Right lung (tissue), 5 donors: ENCODE data around the gene SGMS1. TPM values are rescaled to one million over a fixed set of nuclear protein-coding genes. Genes with fewer than 3 reads are reported as not detected.
"Not testable (repeated sequence)": the region's sequence is repeated elsewhere in the genome, so short reads cannot be mapped to it uniquely, and the experiment has no call there.

Experiments used
- DNase-seq, 2 donors: peaks; one replicate each; pipeline ENCODE4 v3.0.0-alpha.2; 2013
- polyA plus RNA-seq, 5 donors: library from polyadenylated mRNA; unstranded; fragments of 120-200 nt; gene quantifications; one replicate each; pipeline versions ENCODE4 v1.2.1 to v1.2.3, GENCODE V29; 2013; ENCODE audit warnings: inconsistent platforms in 1 of 5, low replicate concordance in 1 of 5; ENCODE audit not compliant: insufficient read length in 5 of 5, insufficient read depth in 1 of 5

The SGMS1 gene
- polyA plus RNA-seq, 5 donors = 44.5 to 63.4 (median 56.6) TPM

- no peak for DNase-seq
Observed at GRCh38 chr10:50510517-50511473, 113.0 kb downstream of the SGMS1 start.

- peak in 1 of 2 donors; percentile 14 for DNase-seq
Observed at GRCh38 chr10:50508315-50509051, 115.3 kb downstream of the SGMS1 start.

GRCh38 chr10:50506861-50507573, 116.7 kb downstream of the SGMS1 start:
- DNase-seq = no peak

GRCh38 chr10:50504389-50504788, 119.4 kb downstream of the SGMS1 start:
- no peak for DNase-seq

- no peak for DNase-seq
Observed at GRCh38 chr10:50503661-50504320, 120.0 kb downstream of the SGMS1 start.

- not testable (repeated sequence) for DNase-seq
Observed at GRCh38 chr10:50503156-50503555, 120.6 kb downstream of the SGMS1 start.

GRCh38 chr10:50501924-50502452, 121.8 kb downstream of the SGMS1 start:
- no peak for DNase-seq

- no peak for DNase-seq
Observed at GRCh38 chr10:50501478-50501877, 122.3 kb downstream of the SGMS1 start.

GRCh38 chr10:50498465-50498864, 125.3 kb downstream of the SGMS1 start:
- no peak for DNase-seq

- DNase-seq = no peak
Observed at GRCh38 chr10:50497758-50498157, 126.0 kb downstream of the SGMS1 start.

GRCh38 chr10:50496228-50496627, 127.5 kb downstream of the SGMS1 start:
- no peak for DNase-seq

GRCh38 chr10:50490241-50490640, 133.5 kb downstream of the SGMS1 start:
- DNase-seq = no peak

GRCh38 chr10:50484550-50484949, 139.2 kb downstream of the SGMS1 start:
- not testable (repeated sequence) for DNase-seq

- DNase-seq = no peak
Observed at GRCh38 chr10:50480054-50481007, 143.4 kb downstream of the SGMS1 start.

- DNase-seq = no peak
Observed at GRCh38 chr10:50477287-50478203, 146.2 kb downstream of the SGMS1 start.

GRCh38 chr10:50473756-50474155, 150.0 kb downstream of the SGMS1 start:
- DNase-seq = no peak

GRCh38 chr10:50472914-50473313, 150.8 kb downstream of the SGMS1 start:
- DNase-seq = no peak

GRCh38 chr10:50471583-50471975, 152.2 kb downstream of the SGMS1 start:
- DNase-seq = no peak
